Activated CD8-positive, alpha-beta T cell treated with anti-CD3 and anti-CD28 coated beads for 36 hours (primary cell): ENCODE results near the gene FGF6. TPM values are rescaled to one million over a fixed set of nuclear protein-coding genes. Genes with fewer than 3 reads are reported as not detected.
"Not testable (repeated sequence)": the region's sequence is repeated elsewhere in the genome, so short reads cannot be mapped to it uniquely, and the experiment has no call there.

Experiments
- ATAC-seq: fragments of 200-7000 bp; cut with Tn5 transposase; one replicate; pipeline ENCODE4 v1.10.0; 2021; ENCODE audit warnings: mild to moderate bottlenecking, moderate library complexity
- CTCF ChIA-PET: fragments of 350-600 bp; sonication (Branson Sonifier 250); formaldehyde crosslinking; loops from one replicate; lab custom pipeline; 2021; ENCODE audit warnings: antibody characterized with exemption; lab: Charles Lee
- POLR2A ChIA-PET: fragments of 350-600 bp; sonication (Branson Sonifier 250); formaldehyde crosslinking; loops from one replicate; lab custom pipeline; 2021; ENCODE audit warnings: antibody characterized with exemption; lab: Charles Lee
- DNase-seq: peaks from one replicate; pipeline ENCODE4 v3.0.0-alpha.2; 2020
- H3K27ac Mint-ChIP-seq: one replicate; pipeline ENCODE4 v1.8.0; 2021; ENCODE audit warnings: mild to moderate bottlenecking, mixed read lengths
- H3K27me3 Mint-ChIP-seq: one replicate; pipeline ENCODE4 v1.8.0; 2021; ENCODE audit warnings: mixed read lengths
- H3K36me3 Mint-ChIP-seq: one replicate; pipeline ENCODE4 v1.8.0; 2021; ENCODE audit warnings: low read depth, mixed read lengths
- H3K4me1 Mint-ChIP-seq: one replicate; pipeline ENCODE4 v1.8.0; 2021; ENCODE audit warnings: low read depth, mixed read lengths
- H3K4me3 Mint-ChIP-seq: one replicate; pipeline ENCODE4 v1.8.0; 2021; ENCODE audit warnings: mild to moderate bottlenecking, moderate library complexity, mixed read lengths
- H3K9me3 Mint-ChIP-seq: one replicate; pipeline ENCODE4 v1.8.0; 2021; ENCODE audit warnings: mixed read lengths
- CTCF ChIP-seq: fragments of 200-600 bp; IDR thresholded peaks from one replicate; pipeline ENCODE4 v1.8.0; 2022; ENCODE audit warnings: antibody characterized with exemption, mild to moderate bottlenecking
- intact Hi-C: fragments of 100-400 bp; cut with micrococcal nuclease; formaldehyde crosslinking; loops from one replicate; pipeline ENCODE4 v1.10.0; 2022
- total RNA-seq, 2 experiments: library from RNA; stranded (reverse); gene quantifications; one replicate each; pipeline ENCODE4 v1.2.3, GENCODE V29; 2021

The FGF6 gene
- total RNA-seq, 2 experiments from 2014 or later, result not detected

- Mint-ChIP-seq H3K9me3 (no peaks in the 10 kb centered on the region), H3K4me3 (no peak overlapping the region), H3K27me3 (peaks cover 16% of the 10 kb centered on the region), H3K4me1 (peaks cover 8% of the 10 kb centered on the region), H3K27ac (no peak overlapping the region), H3K36me3 (no peaks in the 10 kb centered on the region)
- DNase-seq (no peak), ATAC-seq (no peak)
- ChIA-PET CTCF (interaction anchor here (0.8 to 3.3 kb wide), 2 partner anchors 9 to 46 kb away, joined by 3 to 28 read pairs; no protein-coding TSS in a partner anchor), POLR2A (interaction anchor here (0.9 kb wide), 1 partner anchor 126 kb away, joined by 3 read pairs; a partner anchor contains a TSS)
- intact Hi-C loops, result no loop called here
- TF ChIP-seq CTCF, result no peak
These were observed 33.1 kb downstream of the FGF6 start for GRCh38 chr12:4412465-4412864.

GRCh38 chr12:4412056-4412455 is 33.6 kb downstream of the FGF6 start:
- ATAC-seq (no peak), DNase-seq (no peak)
- no peak overlapping the region for H3K4me3 Mint-ChIP-seq
- H3K27me3 Mint-ChIP-seq, result peaks cover 15% of the 10 kb centered on the region
- no peak for TF ChIP-seq CTCF
- intact Hi-C loops, result no loop called here
- POLR2A ChIA-PET, result interaction anchor here (0.9 kb wide), 1 partner anchor 126 kb away, joined by 3 read pairs; a partner anchor contains a TSS
- peaks cover 8% of the 10 kb centered on the region for H3K4me1 Mint-ChIP-seq
- H3K36me3 Mint-ChIP-seq, result no peaks in the 10 kb centered on the region
- CTCF ChIA-PET, result interaction anchor here (0.8 to 3.3 kb wide), 2 partner anchors 10 to 45 kb away, joined by 3 to 28 read pairs; no protein-coding TSS in a partner anchor
- H3K9me3 Mint-ChIP-seq, result no peaks in the 10 kb centered on the region
- H3K27ac Mint-ChIP-seq, result no peak overlapping the region

- H3K27me3 Mint-ChIP-seq, result no peaks in the 10 kb centered on the region
- DNase-seq, result no peak
- ATAC-seq, result no peak
- H3K27ac Mint-ChIP-seq, result no peak overlapping the region
- H3K4me3 Mint-ChIP-seq, result no peak overlapping the region
- H3K9me3 Mint-ChIP-seq, result no peaks in the 10 kb centered on the region
- H3K36me3 Mint-ChIP-seq, result no peaks in the 10 kb centered on the region
- POLR2A ChIA-PET, result no interaction called here
- CTCF ChIA-PET, result no interaction called here
- H3K4me1 Mint-ChIP-seq, result no peaks in the 10 kb centered on the region
- TF ChIP-seq CTCF, result no peak
- intact Hi-C loops, result no loop called here
These were observed 38.5 kb downstream of the FGF6 start for GRCh38 chr12:4407136-4407535.

- intact Hi-C loops, ATAC-seq, DNase-seq, H3K4me3 Mint-ChIP-seq, H3K9me3 Mint-ChIP-seq, H3K4me1 Mint-ChIP-seq, H3K36me3 Mint-ChIP-seq, H3K27me3 Mint-ChIP-seq, H3K27ac Mint-ChIP-seq: not testable (repeated sequence)
- ChIA-PET POLR2A (interaction anchor here (1.6 kb wide), 1 partner anchor 15 kb away, joined by 3 read pairs; no protein-coding TSS in a partner anchor), CTCF (interaction anchor here (1.5 kb wide), 1 partner anchor 16 kb away, joined by 9 read pairs; no protein-coding TSS in a partner anchor)
These were observed 40.6 kb downstream of the FGF6 start for GRCh38 chr12:4404877-4405637.

GRCh38 chr12:4402996-4403395 is 42.6 kb downstream of the FGF6 start:
- POLR2A ChIA-PET, result no interaction called here

More at GRCh38 chr12:4402996-4403395, 42.6 kb downstream of the FGF6 start:
- no peaks in the 10 kb centered on the region for H3K36me3 Mint-ChIP-seq
- CTCF ChIA-PET, result interaction anchor here (0.8 to 1.3 kb wide), 3 partner anchors 18 to 23 kb away, joined by 3 to 4 read pairs (median 3); no protein-coding TSS in a partner anchor
- no peaks in the 10 kb centered on the region for H3K9me3 Mint-ChIP-seq
- intact Hi-C loops, result no loop called here
- DNase-seq (no peak), ATAC-seq (no peak)
- no peaks in the 10 kb centered on the region for H3K4me1 Mint-ChIP-seq
- H3K27ac Mint-ChIP-seq, result no peak overlapping the region
- TF ChIP-seq CTCF, result no peak
- H3K4me3 Mint-ChIP-seq, result no peak overlapping the region
- peaks cover 13% of the 10 kb centered on the region for H3K27me3 Mint-ChIP-seq
